HepG2 (cell line): ENCODE results near the gene ANKRD53. TPM values are rescaled to one million over a fixed set of nuclear protein-coding genes. Genes with fewer than 3 reads are reported as not detected.

ENCODE experiments used
- ATAC-seq: fragments of 200-7000 bp; cut with Tn5 transposase; 3 replicates; pipeline ENCODE4 v1.9.1; 2020; ENCODE audit warnings: mild to moderate bottlenecking, moderate library complexity
- BruUV-seq: library from RNA; stranded (reverse); fragments of 400-500 nt; replicated peaks from 2 replicates; lab custom pipeline; 2021; lab: Mats Ljungman, UMichigan
- CTCF ChIA-PET: fragments of 300-600 bp; formaldehyde crosslinking; extraction: SDS; loops from one replicate; lab custom pipeline; 2021; ENCODE audit warnings: low total read pairs, inconsistent platforms, low intra/inter-chr PET ratio; lab: Yijun Ruan, JAX
- POLR2A ChIA-PET: fragments of 350-600 bp; sonication (Branson Sonifier 250); formaldehyde crosslinking; loops from one replicate; lab custom pipeline; 2020; ENCODE audit warnings: antibody characterized with exemption, inconsistent platforms; lab: Yijun Ruan, JAX
- DNase-seq: peaks from one replicate; pipeline ENCODE4 v3.0.0-alpha.2; 2015; ENCODE audit warnings: low spot score
- FAIRE-seq: peaks from 3 replicates; lab custom pipeline; 2011; peaks lifted over from hg19 to GRCh38; lab: Jason Lieb, UNC
- H2AFZ ChIP-seq: one replicate; pipeline ENCODE4 v1.6.1; 2011; ENCODE audit warnings: low read length, inconsistent platforms
- H3K27ac ChIP-seq: fragments of 300-600 bp; 3 replicates; pipeline ENCODE4 v1.8.0; 2011; ENCODE audit warnings: mixed run types, mild to moderate bottlenecking, mixed read lengths, low read length, inconsistent platforms; ENCODE audit not compliant: insufficient read depth; ENCODE audit errors: extremely low read length
- H3K27me3 ChIP-seq, 2 experiments: fragments of 200-600 bp in 1 of 2; 2 replicates in 1 of 2; 3 replicates in 1 of 2; pipeline versions ENCODE4 v1.6.0 to v1.8.0; 2011; ENCODE audit warnings: low read length in 2 of 2, mild to moderate bottlenecking in 2 of 2, moderate library complexity in 2 of 2, inconsistent platforms in 1 of 2; ENCODE audit not compliant: insufficient read depth in 2 of 2, control insufficient read depth in 1 of 2
- H3K36me3 ChIP-seq, 2 experiments: fragments of 200-600 bp in 1 of 2; replicated peaks in 1 of 2; 2 replicates in 1 of 2; 3 replicates in 1 of 2; pipeline versions ENCODE4 v1.5.1 to v1.8.0; 2011; ENCODE audit warnings: low read length in 2 of 2, inconsistent platforms in 1 of 2; ENCODE audit not compliant: insufficient read depth in 2 of 2, control insufficient read depth in 1 of 2
- H3K4me1 ChIP-seq: 2 replicates; pipeline ENCODE4 v1.5.1; 2012; ENCODE audit warnings: low read length, inconsistent platforms; ENCODE audit not compliant: insufficient read depth
- H3K4me2 ChIP-seq: 2 replicates; pipeline ENCODE4 v1.6.0; 2011; ENCODE audit warnings: low read depth, low read length, inconsistent platforms
- H3K4me3 ChIP-seq, 3 experiments: fragments of 200-600 bp in 1 of 3; sonication (generic), shearing (Covaris generic) in 1 of 3; replicated peaks in 1 of 3; 2 replicates each; pipeline ENCODE4 v1.5.1; 2011 to 2016; ENCODE audit warnings: low read length in 3 of 3, inconsistent platforms in 2 of 3, low read depth in 2 of 3, mild to moderate bottlenecking in 2 of 3, control low read depth in 1 of 3, mixed read lengths in 1 of 3; ENCODE audit not compliant: insufficient read depth in 1 of 3
- H3K79me2 ChIP-seq: one replicate; pipeline ENCODE4 v1.6.1; 2011; ENCODE audit warnings: low read length, inconsistent platforms; ENCODE audit not compliant: insufficient read depth
- H3K9ac ChIP-seq: 2 replicates; pipeline ENCODE4 v1.6.0; 2011; ENCODE audit warnings: mild to moderate bottlenecking, low read depth, low read length, inconsistent platforms; ENCODE audit not compliant: insufficient read depth
- H3K9me3 ChIP-seq: 2 replicates; pipeline ENCODE4 v1.5.1; 2012; ENCODE audit warnings: mild to moderate bottlenecking, low read length
- H4K20me1 ChIP-seq: 2 replicates; pipeline ENCODE4 v1.6.0; 2011; ENCODE audit warnings: inconsistent platforms, mild to moderate bottlenecking, low read length, moderate library complexity; ENCODE audit not compliant: insufficient read depth
- CENPBD1 ChIP-seq: sonication (generic); formaldehyde crosslinking; IDR thresholded peaks from 2 replicates; pipeline ENCODE4 v1.8.0; 2022; ENCODE audit warnings: missing genetic modification reagents, low read depth, mild to moderate bottlenecking, borderline replicate concordance
- DNMT3B ChIP-seq: conservative IDR thresholded peaks from 2 replicates; pipeline ENCODE4 v1.6.1; 2016; ENCODE audit warnings: missing biosample characterization, control low read depth
- ETV5 ChIP-seq: IDR thresholded peaks from 2 replicates; pipeline ENCODE4 v1.6.1; 2018; ENCODE audit warnings: missing biosample characterization, missing genetic modification reagents, inconsistent platforms, borderline replicate concordance
- KDM5B ChIP-seq: sonication (generic); formaldehyde crosslinking; IDR thresholded peaks from 2 replicates; pipeline ENCODE4 v1.4.0; 2020; ENCODE audit warnings: missing genetic modification reagents, mild to moderate bottlenecking, borderline replicate concordance
- NFE2L1 ChIP-seq: sonication (generic); formaldehyde crosslinking; IDR thresholded peaks from 2 replicates; pipeline ENCODE4 v1.4.0; 2020; ENCODE audit warnings: missing genetic modification reagents, mild to moderate bottlenecking, borderline replicate concordance
- NR2C2 ChIP-seq: sonication (generic); formaldehyde crosslinking; IDR thresholded peaks from 2 replicates; pipeline ENCODE4 v1.4.0; 2020; ENCODE audit warnings: missing genetic modification reagents, mild to moderate bottlenecking, moderate library complexity, borderline replicate concordance
- SALL2 ChIP-seq: sonication (generic); formaldehyde crosslinking; IDR thresholded peaks from 2 replicates; pipeline ENCODE4 v1.8.1; 2023; ENCODE audit warnings: mild to moderate bottlenecking, missing genetic modification reagents, inconsistent platforms
- YEATS4 ChIP-seq: sonication (generic); formaldehyde crosslinking; IDR thresholded peaks from 2 replicates; pipeline ENCODE4 v1.4.0; 2020; ENCODE audit warnings: missing genetic modification reagents, borderline replicate concordance
- ZFAT ChIP-seq: sonication (generic); formaldehyde crosslinking; conservative IDR thresholded peaks from 2 replicates; pipeline ENCODE4 v1.8.1; 2023; ENCODE audit warnings: missing genetic modification reagents, inconsistent platforms
- ZMYM2 ChIP-seq: sonication (generic); formaldehyde crosslinking; IDR thresholded peaks from 2 replicates; pipeline ENCODE4 v1.8.0; 2022; ENCODE audit warnings: mild to moderate bottlenecking, missing genetic modification reagents
- ZNF3 ChIP-seq: IDR thresholded peaks from 2 replicates; pipeline ENCODE4 v1.7.0; 2017; ENCODE audit warnings: inconsistent platforms
- ZNF407 ChIP-seq: sonication (generic); formaldehyde crosslinking; IDR thresholded peaks from one replicate; pipeline ENCODE4 v1.5.1; 2020; ENCODE audit warnings: mild to moderate bottlenecking, missing genetic modification reagents; ENCODE audit errors: not compliant biosample characterization
- ZNF737 ChIP-seq: sonication (generic); formaldehyde crosslinking; IDR thresholded peaks from 2 replicates; pipeline ENCODE4 v1.5.0; 2020; ENCODE audit warnings: missing genetic modification reagents, mild to moderate bottlenecking, borderline replicate concordance
- WGBS: methylation state at CpG from one replicate; pipeline ENCODE4 v1.1.6; 2017; ENCODE audit warnings: low lambda C conversion rate; 5-methylcytosine and 5-hydroxymethylcytosine counted together
- in situ Hi-C: cut with HindIII; loops from 2 replicates; pipeline ENCODE4 v1.10.0; 2017; ENCODE audit warnings: low pct_unique_long_range_greater_than_20kb; ENCODE audit not compliant: extremely low pct_ligation_motif_present
- intact Hi-C: fragments of 100-400 bp; cut with micrococcal nuclease; formaldehyde crosslinking; loops from one replicate; pipeline ENCODE4 v1.10.0; 2022; ENCODE audit not compliant: unreplicated experiment
- polyA plus RNA-seq, 8 experiments: library from polyadenylated mRNA; depleted of rRNA in 3 of 8; stranded (reverse) in 7 of 8; unstranded in 1 of 8; fragments of >200 nt; fragmentation: Illumina TruSeq in 4 of 8; extraction: Trizol in 4 of 8; gene quantifications; 2 replicates each; pipeline versions ENCODE4 v1.2.1 to v1.2.3, GENCODE V29; 2011 to 2016; ENCODE audit warnings: low read depth in 4 of 8, missing spikeins in 1 of 8, mixed read lengths in 1 of 8; ENCODE audit not compliant: insufficient read depth in 1 of 8
- total RNA-seq, 5 experiments: library from RNA; depleted of rRNA; stranded (reverse); fragments of >200 nt; fragmentation: Illumina TruSeq; extraction: Trizol; gene quantifications; 2 replicates each; pipeline ENCODE4 v1.2.3, GENCODE V29; 2016; ENCODE audit warnings: low read depth in 1 of 5

Gene ANKRD53
- total and polyA plus RNA-seq, 2 of the 13 experiments (the other 11 are each of a cell fraction or from before 2014, with no cell fraction given), result 0.15 TPM; not detected in 1

- intact Hi-C loops, result loop anchor here (1.0 kb wide), 1 partner anchor 77 kb away; no protein-coding TSS in a partner anchor
- peak overlapping the region; percentile 13; the same call in 1 of the 2 replicates for H3K9ac ChIP-seq
- peak overlapping the region; percentile 58 for H2AFZ ChIP-seq
- peak overlapping the region; percentile 85 for H3K4me2 ChIP-seq
- 8% methylated on average over 19 of the region's 27 CpGs for WGBS
- BruUV-seq, result no TSS peak
- no peaks in the 10 kb centered on the region for H3K9me3 ChIP-seq
- H3K79me2 ChIP-seq, result no peaks in the 10 kb centered on the region
- no peak overlapping the region for H3K27ac ChIP-seq
- H4K20me1 ChIP-seq, result no peaks in the 10 kb centered on the region
- peaks cover 34% of the 10 kb centered on the region for H3K4me1 ChIP-seq
- CTCF ChIA-PET, result interaction anchor here (1.2 to 4.9 kb wide), 7 partner anchors 25 to 158 kb away, joined by 3 to 93 read pairs (median 11); partner anchors contain the start of gene FIGLA
- POLR2A ChIA-PET, result interaction anchor here (0.5 to 1.4 kb wide), 9 partner anchors 9 to 128 kb away, joined by 3 to 6 read pairs (median 3); partner anchors contain the start of genes ATP6V1B1, CLEC4F and NAGK
- no peaks in the 10 kb centered on the region for H3K36me3 ChIP-seq
- DNase-seq (peak; percentile 67), ATAC-seq (peak; percentile 93), FAIRE-seq (peak; percentile 85)
- H3K27me3 ChIP-seq, result peaks cover 0 to 17% of the 10 kb centered on the region in 2 experiments; a peak in 3 of 5 replicates
- in situ Hi-C loops, result loop anchor here (5.0 kb wide), 2 partner anchors 76 to 156 kb away; partner anchors contain the start of gene FIGLA
- H3K4me3 ChIP-seq, result peak overlapping the region; percentile 10 to 61 (median 53)
- TF ChIP-seq SALL2 (CRISPR knock-in tag), result peak; percentile 72; the same call in 1 of the 2 replicates
- peak; percentile 39 for TF ChIP-seq ZNF407
- 0 out of 2 replicates have a peak, but pooled peaks have one; percentile 5 for TF ChIP-seq ZMYM2 (CRISPR knock-in tag)
- no peak for TF ChIP-seq ZNF3 (CRISPR knock-in tag)
- TF ChIP-seq NFE2L1 (CRISPR knock-in tag), result no peak; the same call in 1 of the 2 replicates
- TF ChIP-seq YEATS4 (CRISPR knock-in tag), result peak; percentile 65; the same call in 1 of the 2 replicates
- TF ChIP-seq KDM5B (CRISPR knock-in tag), result peak; percentile 57; the same call in 1 of the 2 replicates
- TF ChIP-seq DNMT3B (CRISPR knock-in tag), result 0 out of 2 replicates have a peak, but pooled peaks have one; percentile 30
- TF ChIP-seq NR2C2 (CRISPR knock-in tag), result peak; percentile 44; the same call in 1 of the 2 replicates
- no peak for TF ChIP-seq CENPBD1 (CRISPR knock-in tag)
- 0 out of 2 replicates have a peak, but pooled peaks have one; percentile 28 for TF ChIP-seq ETV5 (CRISPR knock-in tag)
- no peak for TF ChIP-seq ZNF737 (CRISPR knock-in tag)
- TF ChIP-seq ZFAT, result no peak
Measured at GRCh38 chr2:70948337-70949003, 30.0 kb upstream of the ANKRD53 start.
